SKM-1 treated with dmso at 0.1 percent for 144 hours (cell line): ENCODE measurements around the gene RPA1.
"Not testable (repeated sequence)": the region's sequence is repeated elsewhere in the genome, so short reads cannot be mapped to it uniquely, and the experiment has no call there.

ENCODE experiments used
- DNase-seq: peaks from one replicate; lab custom pipeline; 2025; ENCODE audit not compliant: unreplicated experiment; lab: John Stamatoyannopoulos, UW

The RPA1 gene

DNA sequence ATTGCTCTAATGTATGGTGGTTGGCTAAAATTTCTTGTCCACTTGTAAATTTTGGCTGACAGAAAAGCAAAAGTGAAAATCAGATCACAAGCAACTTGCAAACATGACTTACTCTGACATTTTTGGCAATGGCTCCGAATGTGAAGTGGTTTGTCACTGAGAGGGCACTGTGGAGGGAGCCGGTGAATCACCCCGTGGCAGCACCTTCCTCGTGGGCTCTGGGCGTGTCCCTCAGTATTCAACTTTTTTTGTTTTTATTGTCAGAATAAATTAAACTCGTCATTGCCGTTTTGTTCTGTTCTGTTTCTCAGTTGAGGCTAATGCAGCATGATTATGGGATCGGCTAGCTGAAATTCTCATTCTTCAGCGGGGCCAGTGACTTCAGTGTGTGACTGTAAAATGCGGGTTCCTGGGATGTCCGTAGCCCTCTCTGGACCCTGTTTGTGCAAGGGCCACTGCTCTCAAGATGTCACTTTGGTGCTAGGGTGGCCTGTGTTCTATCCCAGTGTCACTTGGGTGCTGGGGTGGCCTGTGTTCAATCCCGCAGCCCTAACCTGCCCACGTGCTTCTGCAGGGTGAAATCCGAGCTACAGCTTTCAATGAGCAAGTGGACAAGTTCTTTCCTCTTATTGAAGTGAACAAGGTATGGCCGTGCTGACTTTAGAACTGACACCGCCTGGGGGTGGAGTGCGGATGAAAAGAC lies 48.8 kb downstream of the RPA1 start:
- no peak for DNase-seq

DNA sequence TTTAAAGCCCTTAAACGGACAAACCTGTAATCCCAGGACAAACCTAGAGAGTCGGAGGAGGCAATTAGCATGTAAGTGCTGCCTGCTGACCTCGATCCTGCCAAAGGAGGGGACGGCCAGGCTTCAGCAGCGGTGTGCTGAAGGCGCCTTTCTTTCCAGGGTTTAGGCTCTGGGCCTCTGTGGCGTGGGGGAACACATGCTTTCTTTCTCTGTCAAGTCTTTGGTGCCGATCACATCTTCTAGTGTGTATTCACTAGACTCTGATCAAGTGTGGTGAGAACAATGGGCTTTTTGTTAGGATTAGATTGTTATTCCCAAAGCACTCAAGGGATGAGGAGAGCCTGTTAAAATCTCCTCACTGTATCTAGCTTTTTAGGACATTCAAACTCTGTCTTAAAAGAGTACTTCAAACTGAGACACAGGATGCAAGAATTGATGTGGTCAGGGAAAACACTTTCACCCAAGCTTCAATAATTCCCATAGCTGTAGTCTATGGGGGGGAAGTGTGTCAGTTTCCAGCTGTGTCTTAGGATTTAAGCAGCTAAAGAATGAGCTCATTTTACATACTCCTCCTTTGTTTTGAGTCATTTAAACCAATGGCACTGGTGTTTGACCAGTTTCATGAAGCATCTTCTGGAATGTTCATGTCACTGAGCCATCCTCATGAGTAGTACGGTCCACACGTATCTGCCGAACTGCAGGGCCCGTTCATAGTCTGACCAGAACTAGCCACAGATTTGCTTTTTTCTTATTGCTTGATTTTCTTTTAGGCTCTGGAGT lies 51.2 kb downstream of the RPA1 start:
- no peak for DNase-seq

DNA sequence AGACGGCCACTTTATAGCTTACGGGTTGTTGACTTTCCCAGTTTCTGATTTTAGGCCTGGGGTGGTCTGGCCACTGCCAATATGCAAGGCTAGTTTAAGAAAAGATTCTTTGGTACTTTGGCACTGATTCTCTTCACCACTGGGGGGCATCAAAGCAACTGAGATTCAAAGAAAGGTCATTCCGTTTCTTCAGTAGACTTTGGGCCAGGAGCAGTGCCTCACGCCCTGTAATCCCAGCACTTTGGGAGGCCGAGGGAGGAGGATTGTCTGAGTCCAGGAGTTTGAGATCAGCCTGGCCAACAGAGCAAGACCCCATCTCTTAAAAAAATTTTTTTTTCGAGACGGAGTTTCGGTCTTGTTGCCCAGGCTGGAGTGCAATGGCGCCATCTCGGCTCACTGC lies 53.0 kb downstream of the RPA1 start:
- DNase-seq: no peak

GRCh38 chr17:1883536-1883935 lies 53.7 kb downstream of the RPA1 start:
- no peak for DNase-seq

- no peak for DNase-seq
These were observed 58.9 kb downstream of the RPA1 start for GRCh38 chr17:1888741-1889140.

GRCh38 chr17:1890758-1891450 lies 61.1 kb downstream of the RPA1 start:
- DNase-seq: no peak

GRCh38 chr17:1894753-1895339 lies 65.0 kb downstream of the RPA1 start:
- DNase-seq: no peak

DNA sequence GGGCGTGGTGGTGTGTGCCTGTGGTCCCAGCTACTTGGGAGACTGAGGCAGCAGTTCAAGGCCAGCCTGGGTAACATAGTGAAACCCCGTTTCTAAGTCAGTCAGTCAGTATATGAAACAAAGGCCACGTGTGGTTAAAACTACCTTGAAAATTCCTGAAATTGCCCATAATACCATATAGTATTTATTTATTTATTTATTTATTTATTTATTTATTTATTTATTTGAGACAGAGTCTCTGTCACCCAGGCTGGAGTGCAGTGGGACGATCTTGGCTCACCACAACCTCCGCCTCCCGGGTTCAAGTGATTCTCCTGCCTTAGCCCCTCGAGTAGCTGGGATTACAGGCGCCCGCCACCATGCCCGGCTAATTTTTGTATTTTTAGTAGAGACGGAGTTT lies 65.7 kb downstream of the RPA1 start:
- not testable (repeated sequence) for DNase-seq

DNA sequence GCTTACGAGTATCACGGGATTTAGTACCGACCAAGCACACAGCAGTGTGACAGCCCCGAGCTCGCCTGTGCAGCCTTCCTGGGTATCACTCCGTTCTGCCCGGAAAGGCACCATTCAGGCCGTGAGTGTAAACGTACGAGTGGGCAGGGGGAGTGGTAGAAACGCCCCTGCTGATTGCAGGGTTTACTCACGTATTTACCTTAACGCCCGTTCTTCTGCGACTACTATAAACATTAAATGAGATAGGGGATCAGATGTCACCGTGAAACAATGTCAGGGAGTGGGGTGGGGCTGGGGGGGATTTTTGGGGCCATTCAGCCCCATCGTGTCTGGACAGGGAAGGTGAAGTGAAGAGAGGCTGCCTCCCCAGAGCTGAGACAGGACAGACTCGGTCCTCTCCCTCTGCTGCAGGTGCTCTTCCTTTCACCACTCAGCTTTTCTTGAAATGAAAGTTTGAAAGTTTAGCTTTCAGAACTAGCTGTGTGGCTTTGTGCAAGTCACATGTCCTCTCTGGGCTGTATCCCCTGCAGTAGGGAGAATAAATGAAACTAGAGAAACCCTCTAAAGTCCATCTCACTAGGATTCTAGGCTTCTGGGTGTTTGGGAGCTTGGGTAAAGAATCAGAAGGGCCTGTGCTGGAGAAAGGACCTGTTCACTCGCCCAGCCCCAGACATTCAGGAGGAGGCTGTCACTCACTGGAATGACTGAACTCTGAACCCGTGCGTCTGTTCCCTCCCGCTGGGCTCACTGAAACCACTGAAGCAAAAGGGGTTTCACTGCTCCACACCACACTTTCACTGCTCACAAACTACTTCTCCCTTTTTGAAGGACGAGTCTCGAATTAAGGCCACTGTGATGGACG lies 66.7 kb downstream of the RPA1 start:
- no peak for DNase-seq

DNA sequence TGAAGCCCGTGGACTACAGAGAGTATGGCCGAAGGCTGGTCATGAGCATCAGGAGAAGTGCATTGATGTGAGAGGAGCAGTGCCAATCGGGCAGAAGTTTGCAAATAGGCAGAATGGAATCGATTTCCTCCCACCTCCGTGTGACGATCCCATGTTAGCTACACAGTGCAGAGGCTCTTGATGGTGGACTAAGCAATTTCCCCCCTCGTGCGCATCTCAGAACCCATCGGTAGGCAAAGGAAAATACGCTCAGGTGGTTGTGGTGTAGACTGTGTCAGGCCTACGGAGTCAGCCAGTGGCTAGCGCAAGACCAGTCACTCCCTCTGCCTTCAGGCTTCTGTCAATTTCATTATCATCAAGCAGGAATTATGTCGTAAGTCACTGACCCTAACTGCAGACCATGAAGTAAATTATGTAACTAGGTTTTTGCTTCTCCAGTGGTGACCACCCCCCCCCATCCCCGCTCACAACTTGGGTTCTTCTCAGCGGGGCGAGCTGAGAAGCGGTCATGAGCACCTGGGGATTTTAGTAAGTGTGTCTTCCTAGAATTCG lies 67.4 kb downstream of the RPA1 start:
- no peak for DNase-seq

- no peak for DNase-seq
These were observed 68.5 kb downstream of the RPA1 start for GRCh38 chr17:1898332-1898731.

- DNase-seq: no peak
These were observed 69.1 kb downstream of the RPA1 start for GRCh38 chr17:1898872-1899271.

DNA sequence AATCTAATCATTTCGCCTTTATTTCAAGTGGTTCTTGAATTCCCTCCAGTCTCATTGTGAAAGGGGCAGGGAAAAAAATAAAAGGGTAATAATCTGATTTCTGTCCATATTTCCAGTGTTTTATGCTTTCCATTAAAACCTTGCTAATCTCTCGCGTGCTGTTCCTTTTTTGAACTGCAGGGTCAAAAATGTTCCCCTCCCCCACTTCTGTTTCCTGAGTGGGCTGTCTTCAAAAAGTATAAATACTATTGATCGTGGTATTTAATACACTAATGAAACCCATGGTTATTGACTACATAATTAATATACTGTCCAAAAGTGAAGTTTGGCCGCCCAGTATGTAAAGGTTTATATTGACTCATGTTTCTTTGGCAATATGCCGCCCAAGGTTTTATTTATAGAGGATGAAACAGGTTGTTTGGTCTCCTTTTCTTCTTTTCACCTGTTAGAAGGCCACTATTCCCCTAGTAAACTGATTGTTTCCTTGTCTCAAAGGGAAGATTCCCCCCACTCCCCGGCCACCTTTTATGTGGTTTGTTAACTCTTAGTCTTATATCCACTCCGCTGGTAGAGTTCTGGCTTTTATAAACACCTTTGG lies 69.7 kb downstream of the RPA1 start:
- DNase-seq: no peak

DNA sequence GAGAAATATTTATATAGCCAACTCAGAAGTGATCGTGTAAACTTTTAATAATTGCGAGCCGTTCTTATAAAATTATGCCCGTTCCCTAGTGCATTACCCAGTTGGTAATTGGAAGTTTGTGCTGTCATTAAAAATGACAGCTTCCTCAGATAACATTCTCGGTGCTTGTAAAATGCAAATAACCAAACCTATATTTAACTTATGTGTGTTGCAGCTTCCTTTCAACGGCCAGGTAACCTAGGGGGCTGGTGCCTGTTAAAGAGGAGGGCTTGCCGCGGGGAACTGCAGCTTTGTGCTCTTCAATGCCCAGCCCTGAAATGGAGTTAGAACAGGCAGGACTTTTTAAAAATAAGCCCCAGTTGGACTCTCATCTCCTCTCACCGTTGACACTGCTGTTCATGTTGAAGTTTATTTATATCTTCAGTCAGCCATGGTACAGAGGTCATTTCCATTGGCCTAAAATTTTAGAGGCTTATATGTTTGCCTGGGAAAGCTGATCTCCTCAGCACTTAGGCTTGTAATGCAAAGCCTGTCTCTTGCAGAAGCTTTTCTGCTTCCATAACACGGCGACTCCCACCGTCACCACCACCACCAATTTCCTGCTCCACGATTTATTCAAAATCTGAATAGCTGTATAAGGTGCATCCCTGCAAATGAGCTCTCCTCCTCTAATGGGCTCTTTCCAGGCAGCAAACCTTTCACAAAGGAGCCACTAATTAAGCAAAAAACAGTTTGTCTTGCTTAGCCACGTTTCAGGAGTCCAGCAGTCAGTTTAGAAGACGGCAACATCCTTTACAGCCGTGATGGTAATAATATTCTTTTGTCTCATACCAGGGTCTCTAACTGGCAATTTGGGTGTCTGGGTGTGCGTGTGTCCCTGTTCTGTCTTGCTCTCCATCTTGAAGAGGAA lies 74.7 kb downstream of the RPA1 start:
- no peak for DNase-seq

DNA sequence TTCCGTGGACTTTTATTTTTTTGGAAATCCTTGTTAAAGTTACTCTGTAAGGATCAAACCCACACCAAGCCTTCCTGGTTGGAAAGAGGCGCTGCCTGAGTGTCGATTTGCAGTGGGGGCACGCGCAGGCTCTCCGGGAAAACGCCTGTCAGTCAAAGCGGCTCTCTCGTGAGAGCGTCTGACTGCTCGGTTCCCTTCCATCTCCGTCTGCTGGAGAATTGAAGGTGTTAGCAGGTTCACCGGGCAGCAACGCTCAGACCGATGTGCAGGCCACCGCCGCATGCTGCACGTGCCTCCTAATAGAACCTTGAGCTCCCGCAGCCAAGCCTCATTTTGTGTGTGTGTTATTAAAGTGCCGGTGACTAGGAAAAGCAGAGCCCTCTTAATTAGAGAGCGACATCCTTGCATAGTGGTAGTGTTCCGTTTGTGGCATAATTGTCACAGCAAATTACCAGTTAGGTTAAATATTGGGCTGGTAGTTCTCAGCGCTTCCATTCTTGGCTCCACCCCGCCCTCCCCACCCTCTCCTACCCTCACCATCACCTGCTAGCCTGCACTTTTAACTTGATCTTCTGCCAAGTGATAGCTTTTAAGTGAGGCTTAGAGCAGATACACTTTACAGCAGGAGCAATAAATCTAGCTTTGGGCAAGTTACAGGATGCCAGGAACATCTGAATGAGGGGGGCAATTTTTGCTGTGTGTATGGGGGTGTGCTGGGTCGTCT lies 75.5 kb downstream of the RPA1 start:
- no peak for DNase-seq

DNA sequence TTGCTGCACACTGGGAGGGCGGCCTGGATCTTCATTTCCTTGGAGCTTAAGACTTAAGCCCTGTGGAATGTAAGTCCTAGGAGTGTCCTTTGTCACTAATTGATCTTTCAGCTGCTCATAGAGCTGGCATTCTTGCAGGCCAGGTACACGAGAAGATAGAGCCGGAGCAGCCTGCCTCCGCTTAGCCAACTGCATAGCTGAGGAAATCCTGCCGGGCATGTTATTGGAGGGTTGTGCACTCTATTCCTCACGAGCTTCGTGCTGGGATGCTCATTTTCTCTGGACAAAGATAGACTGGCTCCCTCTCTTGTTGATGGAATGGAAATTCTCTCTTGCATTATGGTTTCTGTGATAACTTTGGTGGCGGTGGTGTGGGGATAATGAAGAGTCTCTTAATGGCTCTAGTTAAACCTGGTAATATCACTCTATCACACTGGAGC lies 76.9 kb downstream of the RPA1 start:
- DNase-seq: no peak

GRCh38 chr17:1907216-1907631 lies 77.4 kb downstream of the RPA1 start:
- no peak for DNase-seq
